T-helper 17 cell (primary cell): ENCODE data around the gene HS2ST1. TPM values are rescaled to one million over a fixed set of nuclear protein-coding genes. Genes with fewer than 3 reads are reported as not detected.

ENCODE experiments used
- ATAC-seq: fragments of 150-1000 bp; cut with Tn5 transposase; 2 replicates; pipeline ENCODE4 v1.10.0; 2021; ENCODE audit warnings: mild to moderate bottlenecking, moderate library complexity
- DNase-seq, 3 donors: peaks; one replicate each; pipeline versions ENCODE4 v3.0.0 to v3.0.0-alpha.2; 2020 to 2021
- H3K9me3 ChIP-seq: one replicate; pipeline ENCODE4 v1.7.0; 2013; ENCODE audit warnings: low read length, mild to moderate bottlenecking; ENCODE audit not compliant: control insufficient read depth, poor library complexity, severe bottlenecking
- H3K27ac Mint-ChIP-seq: one replicate; pipeline ENCODE4 v1.8.0; 2022; ENCODE audit warnings: mild to moderate bottlenecking, moderate library complexity, mixed read lengths
- H3K27me3 Mint-ChIP-seq: one replicate; pipeline ENCODE4 v1.8.0; 2022; ENCODE audit warnings: mixed read lengths
- H3K36me3 Mint-ChIP-seq: one replicate; pipeline ENCODE4 v1.8.0; 2022; ENCODE audit warnings: low read depth, mixed read lengths
- H3K4me1 Mint-ChIP-seq: one replicate; pipeline ENCODE4 v1.8.0; 2022; ENCODE audit warnings: mild to moderate bottlenecking, mixed read lengths
- H3K4me3 Mint-ChIP-seq: one replicate; pipeline ENCODE4 v1.8.0; 2022; ENCODE audit warnings: mild to moderate bottlenecking, moderate library complexity, mixed read lengths
- total RNA-seq, 4 donors: library from RNA in 2 of 4; stranded (reverse) in 2 of 4; gene quantifications; one replicate each; pipeline ENCODE4 v1.2.3 and lab custom pipeline; 2022 to 2026

Gene HS2ST1
- total RNA-seq, 2 donors from 2014 or later: 11.7 to 12.0 TPM

GRCh38 chr1:87122243-87122642 is 207.8 kb downstream of the HS2ST1 start:
- ATAC-seq (no peak), DNase-seq (no peak)
- Mint-ChIP-seq H3K27me3 (peaks cover 6% of the 10 kb centered on the region), H3K4me1 (no peaks in the 10 kb centered on the region), H3K27ac (no peak overlapping the region), H3K4me3 (no peak overlapping the region), H3K36me3 (peaks cover 3% of the 10 kb centered on the region)
- no peaks in the 10 kb centered on the region for H3K9me3 ChIP-seq

- no peaks in the 10 kb centered on the region for H3K9me3 ChIP-seq
- no peak for DNase-seq
- H3K36me3 Mint-ChIP-seq: peaks cover 3% of the 10 kb centered on the region
- ATAC-seq: no peak
- H3K27ac Mint-ChIP-seq: no peak overlapping the region
- no peak overlapping the region for H3K4me3 Mint-ChIP-seq
- peaks cover 17% of the 10 kb centered on the region for H3K27me3 Mint-ChIP-seq
- no peaks in the 10 kb centered on the region for H3K4me1 Mint-ChIP-seq
Observed at GRCh38 chr1:87123610-87124009, 209.2 kb downstream of the HS2ST1 start.

- Mint-ChIP-seq H3K4me1 (peaks cover 5% of the 10 kb centered on the region), H3K36me3 (peaks cover 7% of the 10 kb centered on the region), H3K27me3 (peaks cover 47% of the 10 kb centered on the region), H3K4me3 (no peak overlapping the region), H3K27ac (no peak overlapping the region)
- no peaks in the 10 kb centered on the region for H3K9me3 ChIP-seq
- DNase-seq: no peak
- ATAC-seq: no peak
Observed at GRCh38 chr1:87126886-87127505, 212.6 kb downstream of the HS2ST1 start.

- H3K9me3 ChIP-seq: no peaks in the 10 kb centered on the region
- H3K27ac Mint-ChIP-seq: no peak overlapping the region
- H3K4me1 Mint-ChIP-seq: peaks cover 9% of the 10 kb centered on the region
- DNase-seq (no peak), ATAC-seq (no peak)
- no peak overlapping the region for H3K4me3 Mint-ChIP-seq
- H3K27me3 Mint-ChIP-seq: peaks cover 50% of the 10 kb centered on the region
- peaks cover 7% of the 10 kb centered on the region for H3K36me3 Mint-ChIP-seq
Observed at GRCh38 chr1:87127581-87127980, 213.1 kb downstream of the HS2ST1 start.

GRCh38 chr1:87129038-87129437 is 214.6 kb downstream of the HS2ST1 start:
- Mint-ChIP-seq H3K27ac (no peak overlapping the region), H3K4me1 (peaks cover 11% of the 10 kb centered on the region), H3K4me3 (no peak overlapping the region), H3K27me3 (peaks cover 58% of the 10 kb centered on the region), H3K36me3 (peaks cover 7% of the 10 kb centered on the region)
- no peaks in the 10 kb centered on the region for H3K9me3 ChIP-seq
- DNase-seq (no peak), ATAC-seq (no peak)

- Mint-ChIP-seq H3K27me3 (peaks cover 60% of the 10 kb centered on the region), H3K36me3 (peaks cover 7% of the 10 kb centered on the region), H3K27ac (no peak overlapping the region), H3K4me1 (peaks cover 11% of the 10 kb centered on the region), H3K4me3 (no peak overlapping the region)
- H3K9me3 ChIP-seq: no peaks in the 10 kb centered on the region
- ATAC-seq (no peak), DNase-seq (no peak)
Observed at GRCh38 chr1:87129606-87130005, 215.2 kb downstream of the HS2ST1 start.

GRCh38 chr1:87130438-87130837 is 216.0 kb downstream of the HS2ST1 start:
- H3K9me3 ChIP-seq: no peaks in the 10 kb centered on the region
- Mint-ChIP-seq H3K36me3 (peaks cover 7% of the 10 kb centered on the region), H3K27ac (no peak overlapping the region), H3K4me3 (no peak overlapping the region), H3K27me3 (peaks cover 64% of the 10 kb centered on the region), H3K4me1 (peaks cover 11% of the 10 kb centered on the region)
- DNase-seq: no peak
- no peak for ATAC-seq

GRCh38 chr1:87131809-87132283 is 217.4 kb downstream of the HS2ST1 start:
- Mint-ChIP-seq H3K27me3 (peaks cover 67% of the 10 kb centered on the region), H3K36me3 (peaks cover 4% of the 10 kb centered on the region), H3K4me1 (peaks cover 11% of the 10 kb centered on the region), H3K27ac (no peak overlapping the region), H3K4me3 (peak overlapping the region; percentile 88)
- no peaks in the 10 kb centered on the region for H3K9me3 ChIP-seq
- ATAC-seq (peak; percentile 96), DNase-seq (peak; percentile 47 to 73 (median 56))

- H3K27ac Mint-ChIP-seq: no peak overlapping the region
- H3K27me3 Mint-ChIP-seq: peaks cover 65% of the 10 kb centered on the region
- H3K36me3 Mint-ChIP-seq: peaks cover 4% of the 10 kb centered on the region
- no peak for DNase-seq
- no peaks in the 10 kb centered on the region for H3K9me3 ChIP-seq
- peaks cover 11% of the 10 kb centered on the region for H3K4me1 Mint-ChIP-seq
- ATAC-seq: peak; percentile 31
- H3K4me3 Mint-ChIP-seq: peak overlapping the region; percentile 88
Observed at GRCh38 chr1:87132284-87132870, 217.9 kb downstream of the HS2ST1 start.

GRCh38 chr1:87134061-87134460 is 219.6 kb downstream of the HS2ST1 start:
- no peaks in the 10 kb centered on the region for H3K9me3 ChIP-seq
- no peak for ATAC-seq
- Mint-ChIP-seq H3K27ac (no peak overlapping the region), H3K4me1 (peaks cover 11% of the 10 kb centered on the region), H3K27me3 (peaks cover 51% of the 10 kb centered on the region), H3K36me3 (peaks cover 4% of the 10 kb centered on the region), H3K4me3 (no peak overlapping the region)
- no peak for DNase-seq

- Mint-ChIP-seq H3K4me3 (no peak overlapping the region), H3K4me1 (peaks cover 11% of the 10 kb centered on the region), H3K27me3 (peaks cover 45% of the 10 kb centered on the region), H3K36me3 (peaks cover 4% of the 10 kb centered on the region), H3K27ac (no peak overlapping the region)
- no peaks in the 10 kb centered on the region for H3K9me3 ChIP-seq
- DNase-seq (no peak), ATAC-seq (no peak)
Observed at GRCh38 chr1:87134625-87135328, 220.3 kb downstream of the HS2ST1 start.

- no peak for DNase-seq
- H3K27me3 Mint-ChIP-seq: peaks cover 40% of the 10 kb centered on the region
- H3K36me3 Mint-ChIP-seq: peaks cover 4% of the 10 kb centered on the region
Observed at GRCh38 chr1:87135329-87135712, 220.9 kb downstream of the HS2ST1 start.

GRCh38 chr1:87136607-87137341 is 222.3 kb downstream of the HS2ST1 start:
- Mint-ChIP-seq H3K27me3 (peaks cover 28% of the 10 kb centered on the region), H3K4me3 (no peak overlapping the region), H3K36me3 (peaks cover under 1% of the 10 kb centered on the region), H3K4me1 (peaks cover 8% of the 10 kb centered on the region), H3K27ac (no peak overlapping the region)
- DNase-seq: no peak
- ATAC-seq: no peak
- H3K9me3 ChIP-seq: no peaks in the 10 kb centered on the region

More at GRCh38 chr1:87135329-87135712, 220.9 kb downstream of the HS2ST1 start:
- Mint-ChIP-seq H3K27ac (no peak overlapping the region), H3K4me3 (no peak overlapping the region), H3K4me1 (peaks cover 11% of the 10 kb centered on the region)
- ATAC-seq: no peak
- no peaks in the 10 kb centered on the region for H3K9me3 ChIP-seq
